DOHH2 (cell line): Measurements from ENCODE around the gene CGN.

Source experiments
- H3F3A ChIP-seq: fragments of 200-600 bp; sonication (generic), shearing (Covaris generic); 2 replicates; pipeline ENCODE4 v1.6.0; 2016; ENCODE audit warnings: antibody characterized with exemption, mild to moderate bottlenecking; ENCODE audit not compliant: control insufficient read depth, insufficient read depth
- H3K27ac ChIP-seq: fragments of 200-600 bp; sonication (generic); 2 replicates; pipeline ENCODE4 v1.5.1; 2014; ENCODE audit warnings: low read depth, mild to moderate bottlenecking, low read length, moderate library complexity
- H3K27me3 ChIP-seq: fragments of 200-600 bp; sonication (generic); 2 replicates; pipeline ENCODE4 v1.6.1; 2014; ENCODE audit warnings: mild to moderate bottlenecking, low read length, mixed read lengths; ENCODE audit not compliant: control insufficient read depth
- H3K36me3 ChIP-seq: fragments of 200-600 bp; sonication (generic); 2 replicates; pipeline ENCODE4 v1.6.1; 2014; ENCODE audit warnings: mild to moderate bottlenecking, low read length, moderate library complexity, mixed read lengths; ENCODE audit not compliant: control insufficient read depth
- H3K4me1 ChIP-seq: fragments of 200-600 bp; sonication (generic); 2 replicates; pipeline ENCODE4 v1.6.1; 2014; ENCODE audit warnings: mild to moderate bottlenecking, low read length, mixed read lengths; ENCODE audit not compliant: control insufficient read depth
- H3K4me2 ChIP-seq: fragments of 200-600 bp; sonication (generic); 2 replicates; pipeline ENCODE4 v1.6.0; 2014; ENCODE audit warnings: mild to moderate bottlenecking, low read length, moderate library complexity
- H3K4me3 ChIP-seq: fragments of 200-600 bp; sonication (generic); 2 replicates; pipeline ENCODE4 v1.5.1; 2014; ENCODE audit warnings: mild to moderate bottlenecking, low read length, mixed read lengths
- H3K79me2 ChIP-seq: fragments of 200-600 bp; sonication (generic); 2 replicates; pipeline ENCODE4 v1.6.1; 2014; ENCODE audit warnings: mild to moderate bottlenecking, low read length, mixed read lengths; ENCODE audit not compliant: control insufficient read depth
- H3K9me2 ChIP-seq: fragments of 200-600 bp; sonication (generic); replicated peaks from 2 replicates; pipeline ENCODE4 v1.6.1; 2014; ENCODE audit warnings: mild to moderate bottlenecking, low read length, mixed read lengths; ENCODE audit not compliant: control insufficient read depth
- H3K9me3 ChIP-seq: fragments of 200-600 bp; sonication (generic); 2 replicates; pipeline ENCODE4 v1.6.1; 2014; ENCODE audit warnings: antibody characterized with exemption, low read length, mixed read lengths; ENCODE audit not compliant: control insufficient read depth, insufficient read depth
- H4K20me1 ChIP-seq: fragments of 200-600 bp; sonication (generic); 2 replicates; pipeline ENCODE4 v1.6.0; 2014; ENCODE audit warnings: low read depth, mild to moderate bottlenecking, antibody characterized with exemption, low read length, moderate library complexity; ENCODE audit not compliant: control insufficient read depth, insufficient read depth
- CTCF ChIP-seq: fragments of 200-600 bp; sonication (generic); IDR thresholded peaks from one replicate; pipeline ENCODE4 v1.5.1; 2014; ENCODE audit warnings: antibody characterized with exemption, mild to moderate bottlenecking, low read depth, low read length; ENCODE audit not compliant: poor library complexity, severe bottlenecking
- EZH2phosphoT487 ChIP-seq: fragments of 200-600 bp; sonication (generic); IDR thresholded peaks from 2 replicates; pipeline ENCODE4 v1.6.1; 2017; ENCODE audit warnings: borderline replicate concordance, mild to moderate bottlenecking, antibody characterized with exemption, low read length, moderate library complexity, mixed read lengths

The CGN gene

GRCh38 chr1:151512801-151513625, 1.8 kb downstream of the CGN start:
- H3K4me1 ChIP-seq, result peaks cover 27% of the 10 kb centered on the region
- H3K27me3 ChIP-seq, result peaks cover 14% of the 10 kb centered on the region
- H3K4me3 ChIP-seq, result no peak overlapping the region
- no peaks in the 10 kb centered on the region for H3K9me3 ChIP-seq
- no peaks in the 10 kb centered on the region for H3K36me3 ChIP-seq
- H3K4me2 ChIP-seq, result no peak overlapping the region
- H4K20me1 ChIP-seq, result no peaks in the 10 kb centered on the region
- no peaks in the 10 kb centered on the region for H3K79me2 ChIP-seq
- H3K9me2 ChIP-seq, result no peaks in the 10 kb centered on the region
- TF ChIP-seq EZH2phosphoT487, result no peak
- peaks cover 7% of the 10 kb centered on the region; the same call in 1 of the 2 replicates for H3F3A ChIP-seq
- no peak overlapping the region for H3K27ac ChIP-seq

GRCh38 chr1:151513626-151514121, 2.5 kb downstream of the CGN start:
- no peaks in the 10 kb centered on the region for H3K36me3 ChIP-seq
- no peaks in the 10 kb centered on the region for H3K79me2 ChIP-seq
- H3K4me2 ChIP-seq, result no peak overlapping the region
- no peaks in the 10 kb centered on the region for H3K9me2 ChIP-seq
- H4K20me1 ChIP-seq, result no peaks in the 10 kb centered on the region
- peaks cover 14% of the 10 kb centered on the region for H3K27me3 ChIP-seq
- no peaks in the 10 kb centered on the region for H3K9me3 ChIP-seq
- no peak overlapping the region for H3K4me3 ChIP-seq
- peaks cover 27% of the 10 kb centered on the region for H3K4me1 ChIP-seq
- H3F3A ChIP-seq, result peaks cover 7% of the 10 kb centered on the region; the same call in 1 of the 2 replicates
- no peak for TF ChIP-seq CTCF
- TF ChIP-seq EZH2phosphoT487, result no peak
- no peak overlapping the region for H3K27ac ChIP-seq

- H3K27ac ChIP-seq, result no peak overlapping the region
- no peak for TF ChIP-seq EZH2phosphoT487
- TF ChIP-seq CTCF, result no peak
- no peaks in the 10 kb centered on the region for H4K20me1 ChIP-seq
- no peaks in the 10 kb centered on the region for H3K79me2 ChIP-seq
- no peaks in the 10 kb centered on the region for H3K36me3 ChIP-seq
- peaks cover 14% of the 10 kb centered on the region for H3K27me3 ChIP-seq
- H3K4me2 ChIP-seq, result no peak overlapping the region
- no peaks in the 10 kb centered on the region for H3K9me3 ChIP-seq
- no peak overlapping the region for H3K4me3 ChIP-seq
- H3K9me2 ChIP-seq, result no peaks in the 10 kb centered on the region
- peaks cover 27% of the 10 kb centered on the region for H3K4me1 ChIP-seq
- peaks cover 7% of the 10 kb centered on the region; the same call in 1 of the 2 replicates for H3F3A ChIP-seq
These were observed 3.2 kb downstream of the CGN start for GRCh38 chr1:151514366-151514765.

- peaks cover 23% of the 10 kb centered on the region for H3K4me1 ChIP-seq
- H3K4me3 ChIP-seq, result no peak overlapping the region
- H3K4me2 ChIP-seq, result no peak overlapping the region
- no peaks in the 10 kb centered on the region for H3K79me2 ChIP-seq
- no peaks in the 10 kb centered on the region for H3K9me3 ChIP-seq
- no peak for TF ChIP-seq EZH2phosphoT487
- no peak for TF ChIP-seq CTCF
- H4K20me1 ChIP-seq, result no peaks in the 10 kb centered on the region
- peaks cover 3% of the 10 kb centered on the region; the same call in 1 of the 2 replicates for H3F3A ChIP-seq
- H3K9me2 ChIP-seq, result no peaks in the 10 kb centered on the region
- H3K36me3 ChIP-seq, result no peaks in the 10 kb centered on the region
- no peak overlapping the region for H3K27ac ChIP-seq
- peaks cover 11% of the 10 kb centered on the region for H3K27me3 ChIP-seq
These were observed 4.1 kb downstream of the CGN start for GRCh38 chr1:151515265-151515664.
